Suprapubic skin (tissue), 4 donors: ENCODE measurements around the gene CACNA2D3. TPM values are rescaled to one million over a fixed set of nuclear protein-coding genes. Genes with fewer than 3 reads are reported as not detected.

ENCODE experiments used
- DNase-seq, 2 donors: peaks; one replicate each; pipeline ENCODE4 v3.0.0-alpha.2; 2019; ENCODE audit warnings: low spot score in 2 of 2
- H3K27ac ChIP-seq: fragments of 200-600 bp; sonication (generic); one replicate; pipeline ENCODE4 v1.5.1; 2019
- H3K27me3 ChIP-seq: fragments of 200-600 bp; sonication (generic); one replicate; pipeline ENCODE4 v1.5.1; 2019
- H3K36me3 ChIP-seq: fragments of 200-600 bp; sonication (generic); one replicate; pipeline ENCODE4 v1.5.1; 2019
- H3K4me1 ChIP-seq: fragments of 200-600 bp; sonication (generic); one replicate; pipeline ENCODE4 v1.5.1; 2019
- H3K4me3 ChIP-seq: fragments of 200-600 bp; sonication (generic); one replicate; pipeline ENCODE4 v1.5.1; 2019; ENCODE audit warnings: mild to moderate bottlenecking
- H3K9me3 ChIP-seq: fragments of 200-600 bp; sonication (generic); one replicate; pipeline ENCODE4 v1.5.1; 2019
- EP300 ChIP-seq: sonication (generic); formaldehyde crosslinking; IDR thresholded peaks from one replicate; pipeline ENCODE4 v1.6.1; 2017; ENCODE audit warnings: antibody characterized with exemption
- POLR2A ChIP-seq, 2 donors: fragments of 450-650 bp; IDR thresholded peaks; one replicate each; pipeline ENCODE4 v1.6.1; 2017; ENCODE audit warnings: antibody characterized with exemption in 2 of 2, mild to moderate bottlenecking in 2 of 2, moderate library complexity in 2 of 2
- POLR2AphosphoS5 ChIP-seq, 3 donors: sonication (generic); formaldehyde crosslinking; IDR thresholded peaks; one replicate each; pipeline ENCODE4 v1.6.1; 2017; ENCODE audit warnings: antibody characterized with exemption in 3 of 3
- WGBS: methylation state at CpG from one replicate; pipeline ENCODE4 v1.1.5; 2018; 5-methylcytosine and 5-hydroxymethylcytosine counted together
- total RNA-seq, 4 donors: library from RNA; depleted of rRNA; stranded (reverse); fragments of >200 nt; gene quantifications; one replicate each; pipeline ENCODE4 v1.1.0, GENCODE V29; 2016
- TF ChIP-seq, protein P1 (sequence below), 2 donors: fragments of 200-600 bp in 1 of 2; fragments of 450-650 bp in 1 of 2; sonication (generic) in 1 of 2; IDR thresholded peaks; one replicate each; pipeline ENCODE4 v1.5.1; 2016 to 2019; ENCODE audit warnings: antibody characterized with exemption in 2 of 2, mild to moderate bottlenecking in 1 of 2, moderate library complexity in 1 of 2

The CACNA2D3 gene
- total RNA-seq, 4 donors from 2014 or later = 0.42 to 2.8 (median 0.95) TPM

DNA sequence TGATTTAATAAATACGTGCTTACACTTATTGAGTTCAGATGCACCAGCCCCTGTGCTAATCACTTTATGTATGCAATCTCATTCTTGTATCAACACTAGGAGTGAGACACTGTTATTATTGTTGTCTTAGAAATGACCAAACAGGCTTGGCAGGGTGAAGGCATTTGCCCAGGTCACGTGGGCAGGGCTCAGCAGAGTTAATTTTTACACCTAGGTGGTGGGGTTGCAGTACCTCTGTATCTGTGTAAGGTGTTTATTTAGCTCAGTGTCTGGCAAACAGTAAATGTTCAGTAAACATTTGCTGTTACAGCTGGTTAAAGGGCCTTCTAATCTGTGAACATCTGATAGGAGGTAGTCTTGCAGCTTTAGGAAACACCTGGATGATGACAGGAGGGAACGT, 200.0 kb downstream of the CACNA2D3 start:
- H3K27me3 ChIP-seq = no peaks in the 10 kb centered on the region
- H3K4me3 ChIP-seq = no peak overlapping the region
- no peak overlapping the region for H3K27ac ChIP-seq
- no peaks in the 10 kb centered on the region for H3K9me3 ChIP-seq
- no peaks in the 10 kb centered on the region for H3K4me1 ChIP-seq
- DNase-seq = no peak
- no peaks in the 10 kb centered on the region for H3K36me3 ChIP-seq
- WGBS = 82% methylated on average over 3 of the region's 3 CpGs
- TF ChIP-seq POLR2A (IDR thresholded peaks at IDR 0.05) = no peak
- TF ChIP-seq EP300 = no peak
- no peak for TF ChIP-seq POLR2AphosphoS5 (IDR thresholded peaks at IDR 0.05)
- TF ChIP-seq, protein P1, sequence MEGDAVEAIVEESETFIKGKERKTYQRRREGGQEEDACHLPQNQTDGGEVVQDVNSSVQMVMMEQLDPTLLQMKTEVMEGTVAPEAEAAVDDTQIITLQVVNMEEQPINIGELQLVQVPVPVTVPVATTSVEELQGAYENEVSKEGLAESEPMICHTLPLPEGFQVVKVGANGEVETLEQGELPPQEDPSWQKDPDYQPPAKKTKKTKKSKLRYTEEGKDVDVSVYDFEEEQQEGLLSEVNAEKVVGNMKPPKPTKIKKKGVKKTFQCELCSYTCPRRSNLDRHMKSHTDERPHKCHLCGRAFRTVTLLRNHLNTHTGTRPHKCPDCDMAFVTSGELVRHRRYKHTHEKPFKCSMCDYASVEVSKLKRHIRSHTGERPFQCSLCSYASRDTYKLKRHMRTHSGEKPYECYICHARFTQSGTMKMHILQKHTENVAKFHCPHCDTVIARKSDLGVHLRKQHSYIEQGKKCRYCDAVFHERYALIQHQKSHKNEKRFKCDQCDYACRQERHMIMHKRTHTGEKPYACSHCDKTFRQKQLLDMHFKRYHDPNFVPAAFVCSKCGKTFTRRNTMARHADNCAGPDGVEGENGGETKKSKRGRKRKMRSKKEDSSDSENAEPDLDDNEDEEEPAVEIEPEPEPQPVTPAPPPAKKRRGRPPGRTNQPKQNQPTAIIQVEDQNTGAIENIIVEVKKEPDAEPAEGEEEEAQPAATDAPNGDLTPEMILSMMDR (IDR thresholded peaks at IDR 0.05) = no peak

DNA sequence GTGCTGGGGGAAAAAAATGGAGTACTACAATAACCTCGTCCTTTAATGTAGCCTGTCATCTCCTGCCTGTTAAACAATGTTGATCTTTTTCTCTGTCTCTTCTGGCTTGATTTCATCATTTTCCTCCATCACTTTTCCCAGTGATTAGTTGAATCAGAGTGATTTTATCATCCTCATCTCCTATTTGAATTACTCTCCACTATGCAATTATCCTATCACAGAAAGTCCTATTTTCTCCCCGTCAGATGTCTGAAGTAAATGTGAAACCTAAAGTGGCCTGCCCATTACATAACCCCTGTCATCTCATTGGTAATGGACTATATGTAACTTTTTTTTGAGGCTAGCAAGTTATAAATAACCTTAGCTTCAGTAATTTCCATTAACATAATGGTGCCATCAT, 201.8 kb downstream of the CACNA2D3 start:
- DNase-seq = no peak
- Histone ChIP-seq H3K36me3 (no peaks in the 10 kb centered on the region), H3K4me1 (no peaks in the 10 kb centered on the region), H3K9me3 (no peaks in the 10 kb centered on the region), H3K4me3 (no peak overlapping the region), H3K27me3 (no peaks in the 10 kb centered on the region), H3K27ac (no peak overlapping the region)
- TF ChIP-seq, protein P1 (IDR thresholded peaks at IDR 0.05) = no peak
- TF ChIP-seq POLR2A (IDR thresholded peaks at IDR 0.05) (no peak), EP300 (no peak), POLR2AphosphoS5 (IDR thresholded peaks at IDR 0.05) (no peak)
- WGBS = 82% methylated on average over 2 of the region's 2 CpGs

DNA sequence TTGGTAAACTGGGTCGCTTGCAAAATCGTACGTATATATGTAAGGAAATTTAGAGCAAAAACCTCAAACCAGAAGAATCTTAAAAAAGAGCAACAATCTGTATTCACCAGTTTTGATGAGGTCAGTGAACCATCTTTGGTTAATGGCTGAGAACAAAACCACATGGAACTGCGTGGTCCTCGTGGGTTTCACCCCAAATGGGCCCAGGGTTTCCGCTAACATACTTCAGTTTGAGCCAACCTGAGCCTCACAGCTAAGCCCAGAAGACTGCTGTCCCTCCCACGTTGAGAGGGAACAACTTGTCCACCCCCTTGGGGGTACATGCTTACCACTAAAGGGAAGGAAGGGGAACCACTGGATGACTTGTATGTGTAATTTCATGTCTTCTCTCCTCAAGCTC, 204.6 kb downstream of the CACNA2D3 start:
- Histone ChIP-seq H3K36me3 (no peaks in the 10 kb centered on the region), H3K4me1 (no peaks in the 10 kb centered on the region), H3K9me3 (no peaks in the 10 kb centered on the region), H3K27ac (no peak overlapping the region), H3K27me3 (no peaks in the 10 kb centered on the region), H3K4me3 (no peak overlapping the region)
- 81% methylated on average over 7 of the region's 7 CpGs for WGBS
- no peak for TF ChIP-seq EP300
- no peak for TF ChIP-seq POLR2A (IDR thresholded peaks at IDR 0.05)
- no peak for TF ChIP-seq POLR2AphosphoS5 (IDR thresholded peaks at IDR 0.05)
- TF ChIP-seq, protein P1 (IDR thresholded peaks at IDR 0.05) = no peak
- DNase-seq = no peak

DNA sequence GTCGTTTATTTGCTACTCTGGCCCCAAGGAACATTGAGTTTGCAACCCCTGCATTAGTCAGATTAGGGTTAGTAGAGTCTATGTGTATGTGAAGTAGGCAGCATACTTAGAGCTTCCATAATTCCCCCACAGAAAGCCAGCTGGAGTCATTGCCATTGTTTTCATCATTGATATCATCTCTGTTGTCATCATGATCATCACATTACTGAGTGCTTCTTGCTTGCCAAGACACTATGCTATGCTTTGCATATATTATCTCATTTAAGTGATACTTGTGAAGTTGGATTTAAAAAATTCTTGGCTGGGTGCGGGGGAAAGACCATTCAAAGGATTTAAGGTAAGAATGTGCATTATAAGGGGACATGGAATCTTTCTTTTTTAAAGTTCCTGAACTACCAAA, 209.0 kb downstream of the CACNA2D3 start:
- Histone ChIP-seq H3K27ac (no peak overlapping the region), H3K36me3 (no peaks in the 10 kb centered on the region), H3K4me1 (no peaks in the 10 kb centered on the region), H3K4me3 (no peak overlapping the region), H3K27me3 (peaks cover 10% of the 10 kb centered on the region), H3K9me3 (no peaks in the 10 kb centered on the region)
- DNase-seq = no peak
- 86% methylated on average over 2 of the region's 2 CpGs for WGBS
- no peak for TF ChIP-seq POLR2AphosphoS5 (IDR thresholded peaks at IDR 0.05)
- TF ChIP-seq, protein P1 (IDR thresholded peaks at IDR 0.05) = no peak
- TF ChIP-seq POLR2A (IDR thresholded peaks at IDR 0.05) = no peak
- TF ChIP-seq EP300 = no peak

DNA sequence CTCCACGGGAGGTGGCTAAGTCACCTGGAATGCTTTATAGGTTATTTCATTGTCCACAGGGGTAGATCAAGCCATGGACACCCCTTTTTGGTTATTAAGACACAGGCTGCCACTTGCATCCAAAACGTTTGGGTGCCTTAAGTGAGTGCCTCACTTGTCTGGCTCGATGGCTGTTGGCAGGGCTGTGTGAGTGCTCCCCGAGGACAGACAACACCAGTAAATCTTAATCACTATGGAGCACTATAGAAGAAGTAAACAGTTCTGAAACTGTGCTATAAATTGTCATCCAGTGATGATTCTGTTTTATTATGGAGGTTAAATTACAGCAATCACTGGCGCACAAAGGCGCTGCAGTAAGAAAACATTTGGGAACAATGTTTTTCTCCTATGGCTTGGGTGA, 215.5 kb downstream of the CACNA2D3 start:
- TF ChIP-seq EP300 (no peak), POLR2AphosphoS5 (IDR thresholded peaks at IDR 0.05) (no peak)
- DNase-seq = no peak
- no peaks in the 10 kb centered on the region for H3K36me3 ChIP-seq
- H3K4me1 ChIP-seq = no peaks in the 10 kb centered on the region
- no peaks in the 10 kb centered on the region for H3K9me3 ChIP-seq
- H3K4me3 ChIP-seq = no peak overlapping the region
- WGBS = 64% methylated on average over 6 of the region's 6 CpGs
- H3K27me3 ChIP-seq = peaks cover 26% of the 10 kb centered on the region
- no peak overlapping the region for H3K27ac ChIP-seq

DNA sequence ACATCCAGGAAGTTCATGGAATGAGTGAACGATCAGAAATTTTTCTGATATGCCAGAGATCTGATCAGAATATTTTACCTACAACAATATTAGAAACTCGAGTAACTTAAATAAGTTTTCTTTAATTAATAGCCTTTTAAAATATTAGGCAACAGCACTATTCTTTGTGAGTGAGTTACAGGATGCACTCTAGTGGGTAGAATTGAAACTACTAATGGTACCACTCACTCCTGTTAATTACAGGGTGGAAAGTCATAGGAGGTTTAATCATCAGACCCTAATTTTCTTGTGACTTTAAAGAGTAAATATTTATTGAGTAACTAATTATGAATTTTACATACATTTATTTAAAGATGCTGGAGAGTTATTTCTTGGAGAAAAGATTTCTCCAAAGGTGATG, 217.3 kb downstream of the CACNA2D3 start:
- Histone ChIP-seq H3K27me3 (peaks cover 22% of the 10 kb centered on the region), H3K27ac (no peak overlapping the region), H3K4me3 (no peak overlapping the region), H3K36me3 (no peaks in the 10 kb centered on the region), H3K9me3 (no peaks in the 10 kb centered on the region), H3K4me1 (no peaks in the 10 kb centered on the region)
- WGBS = 60% methylated on average over 2 of the region's 2 CpGs
- TF ChIP-seq POLR2A (IDR thresholded peaks at IDR 0.05) = no peak
- no peak for TF ChIP-seq EP300
- TF ChIP-seq POLR2AphosphoS5 (IDR thresholded peaks at IDR 0.05) = no peak
- TF ChIP-seq, protein P1 (IDR thresholded peaks at IDR 0.05) = no peak
- DNase-seq = no peak
